ENCODE data around the gene DCDC2.

The DCDC2 gene

GRCh38 chr6:24353861-24354260 is 4.0 kb downstream of the DCDC2 start:
- no peaks in the 10 kb centered on the region for H3K4me1 ChIP-seq
- H3K27me3 ChIP-seq (ENCODE audit: control insufficient read depth, insufficient read depth, low read length), result no peaks in the 10 kb centered on the region
- H3K27ac ChIP-seq, result no peak overlapping the region
- H3K9me3 ChIP-seq (ENCODE audit: control insufficient read depth, low read length), result no peaks in the 10 kb centered on the region
- no peaks in the 10 kb centered on the region for H3K36me3 ChIP-seq (ENCODE audit: control insufficient read depth, insufficient read depth, low read length)
- no peak overlapping the region for H2AFZ ChIP-seq
- no peak overlapping the region for H3K9ac ChIP-seq
- no peak overlapping the region for H3K4me3 ChIP-seq (ENCODE audit: low read depth, low read length)
- H3K4me2 ChIP-seq (ENCODE audit: low read length), result no peak overlapping the region
- no peak for TF ChIP-seq CTCF (IDR thresholded peaks at IDR 0.05)
- no peaks in the 10 kb centered on the region for H3K79me2 ChIP-seq

GRCh38 chr6:24352434-24352833 is 5.4 kb downstream of the DCDC2 start:
- no peak overlapping the region for H3K27ac ChIP-seq
- H2AFZ ChIP-seq, result no peak overlapping the region
- H3K4me1 ChIP-seq, result no peaks in the 10 kb centered on the region
- H3K36me3 ChIP-seq (ENCODE audit: control insufficient read depth, insufficient read depth, low read length), result no peaks in the 10 kb centered on the region
- no peak overlapping the region for H3K4me3 ChIP-seq (ENCODE audit: low read depth, low read length)
- H3K4me2 ChIP-seq (ENCODE audit: low read length), result no peak overlapping the region
- TF ChIP-seq CTCF (IDR thresholded peaks at IDR 0.05), result no peak
- no peaks in the 10 kb centered on the region for H3K27me3 ChIP-seq (ENCODE audit: control insufficient read depth, insufficient read depth, low read length)
- no peaks in the 10 kb centered on the region for H3K9me3 ChIP-seq (ENCODE audit: control insufficient read depth, low read length)
- no peak overlapping the region for H3K9ac ChIP-seq
- H3K79me2 ChIP-seq, result no peaks in the 10 kb centered on the region

DNA sequence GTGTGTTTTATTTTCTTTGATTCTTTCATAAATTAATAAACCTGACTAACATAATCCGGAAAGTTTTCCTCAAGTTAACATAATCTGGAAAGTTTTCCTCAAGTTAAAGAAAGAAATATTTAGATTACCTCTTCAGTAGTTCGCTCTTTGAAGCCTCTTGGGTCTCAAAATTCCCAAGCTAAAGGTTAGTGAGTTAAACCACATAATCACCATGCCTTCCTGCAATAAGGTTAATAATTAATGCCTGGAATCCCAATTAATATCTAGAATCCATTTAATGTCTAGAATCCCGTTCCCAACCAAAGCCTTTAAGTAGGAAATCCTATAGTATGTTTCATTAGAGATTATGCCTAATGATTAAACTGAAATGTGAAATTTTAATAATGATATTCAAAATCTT is 12.9 kb downstream of the DCDC2 start:
- TF ChIP-seq CTCF (IDR thresholded peaks at IDR 0.05), result no peak
- H3K36me3 ChIP-seq (ENCODE audit: control insufficient read depth, insufficient read depth, low read length), result no peaks in the 10 kb centered on the region

GRCh38 chr6:24340998-24341938 is 16.6 kb downstream of the DCDC2 start:
- Histone ChIP-seq H3K36me3 (ENCODE audit: control insufficient read depth, insufficient read depth, low read length) (no peaks in the 10 kb centered on the region), H2AFZ (no peak overlapping the region), H3K4me1 (no peaks in the 10 kb centered on the region), H3K79me2 (peaks cover 2% of the 10 kb centered on the region), H3K9ac (no peak overlapping the region), H3K27ac (no peak overlapping the region), H3K4me2 (ENCODE audit: low read length) (no peak overlapping the region), H3K27me3 (ENCODE audit: control insufficient read depth, insufficient read depth, low read length) (no peaks in the 10 kb centered on the region), H3K9me3 (ENCODE audit: control insufficient read depth, low read length) (no peaks in the 10 kb centered on the region), H3K4me3 (ENCODE audit: low read depth, low read length) (no peak overlapping the region)
- no peak for TF ChIP-seq CTCF (IDR thresholded peaks at IDR 0.05)

More for the DNA sequence above, 12.9 kb downstream of the DCDC2 start:
- Histone ChIP-seq H2AFZ (no peak overlapping the region), H3K27ac (no peak overlapping the region), H3K4me1 (no peaks in the 10 kb centered on the region), H3K4me3 (ENCODE audit: low read depth, low read length) (no peak overlapping the region), H3K9ac (no peak overlapping the region), H3K4me2 (ENCODE audit: low read length) (no peak overlapping the region), H3K9me3 (ENCODE audit: control insufficient read depth, low read length) (no peaks in the 10 kb centered on the region), H3K27me3 (ENCODE audit: control insufficient read depth, insufficient read depth, low read length) (no peaks in the 10 kb centered on the region), H3K79me2 (no peaks in the 10 kb centered on the region)

DNA sequence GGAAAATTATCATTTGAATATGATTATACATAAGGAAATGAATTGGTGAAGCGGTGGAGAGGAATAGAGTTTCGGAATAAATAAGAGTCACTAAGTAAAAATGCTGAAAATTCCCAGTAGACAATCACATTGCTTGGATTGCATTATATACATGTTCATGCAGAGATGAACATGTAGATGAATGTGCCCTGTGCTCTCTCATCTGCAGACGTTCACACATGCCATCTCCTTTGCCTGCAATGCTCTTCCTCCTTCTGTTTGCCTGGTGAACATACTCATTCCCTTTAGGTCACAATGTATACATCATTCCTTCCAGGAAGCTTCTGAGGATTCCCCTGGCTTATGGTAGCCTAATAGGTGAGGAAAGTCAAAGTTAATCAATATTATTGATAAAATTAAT is 17.9 kb downstream of the DCDC2 start:
- Histone ChIP-seq H2AFZ (no peak overlapping the region), H3K4me2 (ENCODE audit: low read length) (no peak overlapping the region), H3K4me3 (ENCODE audit: low read depth, low read length) (no peak overlapping the region), H3K27me3 (ENCODE audit: control insufficient read depth, insufficient read depth, low read length) (no peaks in the 10 kb centered on the region), H3K9me3 (ENCODE audit: control insufficient read depth, low read length) (no peaks in the 10 kb centered on the region), H3K9ac (no peak overlapping the region), H3K36me3 (ENCODE audit: control insufficient read depth, insufficient read depth, low read length) (no peaks in the 10 kb centered on the region), H3K27ac (no peak overlapping the region), H3K79me2 (peaks cover 2% of the 10 kb centered on the region), H3K4me1 (no peaks in the 10 kb centered on the region)
- no peak for TF ChIP-seq CTCF (IDR thresholded peaks at IDR 0.05)

Data from parathyroid adenoma (tissue), 2 donors.